ENCODE data around the gene MPZL1. TPM values are rescaled to one million over a fixed set of nuclear protein-coding genes. Genes with fewer than 3 reads are reported as not detected.

MPZL1 gene
- polyA plus RNA-seq, 2 of the 4 experiments (the other 2 are of a cell fraction): 92.6 to 178 TPM

DNA sequence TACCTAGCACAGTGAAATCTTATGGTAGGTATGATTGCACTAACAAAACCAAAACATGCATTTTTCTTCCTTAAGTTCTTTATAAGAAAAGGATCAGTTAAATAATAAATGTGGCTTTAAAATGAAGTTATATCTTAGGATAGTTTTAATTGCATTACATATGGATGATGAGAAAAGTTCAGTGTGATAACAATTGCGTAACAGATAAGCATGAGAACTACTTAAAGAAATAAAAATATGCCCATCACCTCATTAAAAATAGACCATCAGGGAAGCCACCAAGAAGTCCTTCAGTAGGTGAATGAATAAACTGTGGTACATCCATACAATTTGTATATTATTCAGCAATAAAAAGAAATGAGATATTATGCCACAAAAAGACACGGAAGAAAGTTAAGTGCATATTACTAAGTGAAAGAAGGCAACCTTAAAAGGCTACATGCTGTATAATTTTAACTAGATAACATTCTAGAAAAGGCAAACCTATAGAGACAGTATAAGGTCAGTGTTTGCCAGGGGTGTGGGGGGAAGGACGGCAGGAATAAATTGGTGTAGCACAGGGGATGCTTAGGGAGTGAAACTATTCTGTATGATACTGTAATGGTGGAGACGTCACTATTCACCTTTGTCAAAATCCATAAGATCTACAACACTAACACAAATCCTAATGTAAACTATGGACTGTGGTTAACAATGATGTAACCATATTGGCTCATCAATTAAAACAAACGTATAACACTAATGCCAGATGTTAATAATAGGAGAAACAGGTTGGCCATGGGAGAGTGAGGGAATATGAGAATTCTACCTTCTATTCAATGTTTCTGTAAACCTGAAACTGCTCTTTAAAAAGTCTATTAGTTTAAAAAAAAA, 42.9 kb downstream of the MPZL1 start:
- FAIRE-seq (no peak), DNase-seq (ENCODE audit: low read depth in 1 of 2, low spot score in 1 of 2) (no peak), ATAC-seq (no peak)
- Histone ChIP-seq H3K4me2 (no peak overlapping the region), H3K4me1 (0 out of 3 replicates have a peak, but pooled peaks cover 5% of the 10 kb centered on the region), H3K4me3 (no peak overlapping the region), H3K9me3 (no peaks in the 10 kb centered on the region), H3K27ac (no peak overlapping the region)
- ChIA-PET CTCF (interaction anchor here (1.1 kb wide), 1 partner anchor 10 kb away, joined by 3 read pairs; no protein-coding TSS in a partner anchor), POLR2A (no interaction called here)
- 87% methylated on average over 5 of the region's 5 CpGs for WGBS (ENCODE audit: missing lambda C conversion rate)
- TF ChIP-seq CEBPB (IDR thresholded peaks at IDR 0.05) (peak in 1 of 2 experiments; percentile 53; a peak in 2 of 4 replicates), MAZ (IDR thresholded peaks at IDR 0.05; ENCODE audit: borderline replicate concordance, low read depth, low read length) (no peak)

GRCh38 chr1:167765496-167765895, 43.7 kb downstream of the MPZL1 start:
- Histone ChIP-seq H3K27ac (no peak overlapping the region), H3K4me2 (no peak overlapping the region), H3K4me3 (no peak overlapping the region), H3K9me3 (no peaks in the 10 kb centered on the region), H3K4me1 (0 out of 3 replicates have a peak, but pooled peaks cover 5% of the 10 kb centered on the region)
- ChIA-PET CTCF (no interaction called here), POLR2A (no interaction called here)
- DNase-seq (ENCODE audit: low read depth in 1 of 2, low spot score in 1 of 2): no peak
- TF ChIP-seq BCL3 (IDR thresholded peaks at IDR 0.05): no peak
- TF ChIP-seq MAZ (IDR thresholded peaks at IDR 0.05; ENCODE audit: borderline replicate concordance, low read depth, low read length): no peak
- no peak for TF ChIP-seq GATA3 (IDR thresholded peaks at IDR 0.05; ENCODE audit: borderline replicate concordance)
- no peak for TF ChIP-seq CBX8 (IDR thresholded peaks at IDR 0.05)
- no peak for TF ChIP-seq NPAS2 (CRISPR knock-in tag; IDR thresholded peaks at IDR 0.05; ENCODE audit: borderline replicate concordance)
- no peak for TF ChIP-seq TFCP2L1 (CRISPR knock-in tag; IDR thresholded peaks at IDR 0.05)
- no peak for TF ChIP-seq CBX2 (IDR thresholded peaks at IDR 0.05; ENCODE audit: borderline replicate concordance, low read depth)
- no peak for TF ChIP-seq MAFK (IDR thresholded peaks at IDR 0.05; ENCODE audit: partially characterized antibody)
- no peak for TF ChIP-seq RCOR1 (IDR thresholded peaks at IDR 0.05; ENCODE audit: low read depth, low read length)
- TF ChIP-seq HOXB5 (CRISPR knock-in tag; IDR thresholded peaks at IDR 0.05): no peak
- TF ChIP-seq, protein P1, sequence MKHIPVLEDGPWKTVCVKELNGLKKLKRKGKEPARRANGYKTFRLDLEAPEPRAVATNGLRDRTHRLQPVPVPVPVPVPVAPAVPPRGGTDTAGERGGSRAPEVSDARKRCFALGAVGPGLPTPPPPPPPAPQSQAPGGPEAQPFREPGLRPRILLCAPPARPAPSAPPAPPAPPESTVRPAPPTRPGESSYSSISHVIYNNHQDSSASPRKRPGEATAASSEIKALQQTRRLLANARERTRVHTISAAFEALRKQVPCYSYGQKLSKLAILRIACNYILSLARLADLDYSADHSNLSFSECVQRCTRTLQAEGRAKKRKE (CRISPR knock-in tag; IDR thresholded peaks at IDR 0.05; ENCODE audit: low read depth): no peak
- TF ChIP-seq NFE2L2 (conservative IDR thresholded peaks at IDR 0.05; ENCODE audit: low read length): no peak
- 86% methylated on average over 6 of the region's 6 CpGs for WGBS (ENCODE audit: missing lambda C conversion rate)
- ATAC-seq: no peak
- FAIRE-seq: no peak

DNA sequence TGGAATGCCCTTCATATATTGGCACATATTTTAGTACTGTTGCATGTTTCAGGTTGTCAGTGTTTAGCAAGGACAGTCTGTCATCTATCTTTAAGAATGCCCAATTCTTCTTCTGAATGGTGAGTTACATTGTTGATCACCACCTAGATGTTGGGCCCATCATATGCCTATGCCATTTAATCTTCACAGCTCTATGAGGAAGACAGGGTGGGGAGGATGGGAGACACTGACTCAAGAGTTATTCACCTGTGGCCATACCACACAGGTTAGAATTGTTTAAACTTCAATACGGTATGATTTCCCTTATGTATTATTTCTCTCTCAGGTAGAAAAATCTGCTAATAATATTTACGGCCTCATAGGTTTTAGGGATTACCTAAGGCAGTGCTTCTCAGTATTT, 44.8 kb downstream of the MPZL1 start:
- 0 out of 3 replicates have a peak, but pooled peaks cover 5% of the 10 kb centered on the region for H3K4me1 ChIP-seq
- no peaks in the 10 kb centered on the region for H3K9me3 ChIP-seq
- FAIRE-seq: no peak
- no peak overlapping the region for H3K4me2 ChIP-seq
- ATAC-seq: no peak
- H3K27ac ChIP-seq: no peak overlapping the region
- ChIA-PET CTCF (no interaction called here), POLR2A (no interaction called here)
- TF ChIP-seq ZFP36 (IDR thresholded peaks at IDR 0.05; ENCODE audit: borderline replicate concordance, partially characterized antibody): no peak
- TF ChIP-seq POLR2A (IDR thresholded peaks at IDR 0.05; ENCODE audit: low read length): no peak
- no peak for TF ChIP-seq HOXB13 (CRISPR knock-in tag; IDR thresholded peaks at IDR 0.05; ENCODE audit: low read depth)
- TF ChIP-seq CTCF (IDR thresholded peaks at IDR 0.05): no peak
- no peak for TF ChIP-seq HEYL (CRISPR knock-in tag; IDR thresholded peaks at IDR 0.05)
- TF ChIP-seq RARB (CRISPR knock-in tag; IDR thresholded peaks at IDR 0.05): no peak
- TF ChIP-seq, protein P2, sequence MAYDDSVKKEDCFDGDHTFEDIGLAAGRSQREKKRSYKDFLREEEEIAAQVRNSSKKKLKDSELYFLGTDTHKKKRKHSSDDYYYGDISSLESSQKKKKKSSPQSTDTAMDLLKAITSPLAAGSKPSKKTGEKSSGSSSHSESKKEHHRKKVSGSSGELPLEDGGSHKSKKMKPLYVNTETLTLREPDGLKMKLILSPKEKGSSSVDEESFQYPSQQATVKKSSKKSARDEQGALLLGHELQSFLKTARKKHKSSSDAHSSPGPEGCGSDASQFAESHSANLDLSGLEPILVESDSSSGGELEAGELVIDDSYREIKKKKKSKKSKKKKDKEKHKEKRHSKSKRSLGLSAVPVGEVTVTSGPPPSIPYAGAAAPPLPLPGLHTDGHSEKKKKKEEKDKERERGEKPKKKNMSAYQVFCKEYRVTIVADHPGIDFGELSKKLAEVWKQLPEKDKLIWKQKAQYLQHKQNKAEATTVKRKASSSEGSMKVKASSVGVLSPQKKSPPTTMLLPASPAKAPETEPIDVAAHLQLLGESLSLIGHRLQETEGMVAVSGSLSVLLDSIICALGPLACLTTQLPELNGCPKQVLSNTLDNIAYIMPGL (CRISPR knock-in tag; IDR thresholded peaks at IDR 0.05; ENCODE audit: borderline replicate concordance): no peak
- TF ChIP-seq BCL3 (IDR thresholded peaks at IDR 0.05): no peak
- TF ChIP-seq SMC3 (IDR thresholded peaks at IDR 0.05): no peak
- no peak for TF ChIP-seq ZSCAN20 (CRISPR knock-in tag; IDR thresholded peaks at IDR 0.05)
- no peak for TF ChIP-seq CBX8 (IDR thresholded peaks at IDR 0.05)
- TF ChIP-seq KDM5A (IDR thresholded peaks at IDR 0.05): no peak
- no peak for TF ChIP-seq HES2 (IDR thresholded peaks at IDR 0.05)
- no peak for TF ChIP-seq HOXB5 (CRISPR knock-in tag; IDR thresholded peaks at IDR 0.05)
- WGBS (ENCODE audit: missing lambda C conversion rate): 88% methylated on average over 2 of the region's 2 CpGs
- H3K4me3 ChIP-seq: no peak overlapping the region
- no peak for DNase-seq (ENCODE audit: low read depth in 1 of 2, low spot score in 1 of 2)

Measured in A549 (cell line).